ENCODE data around the gene UBE3C.
A peak's percentile ranks its signal among the peaks of the same experiment; 100 is the strongest.

Gene UBE3C

DNA sequence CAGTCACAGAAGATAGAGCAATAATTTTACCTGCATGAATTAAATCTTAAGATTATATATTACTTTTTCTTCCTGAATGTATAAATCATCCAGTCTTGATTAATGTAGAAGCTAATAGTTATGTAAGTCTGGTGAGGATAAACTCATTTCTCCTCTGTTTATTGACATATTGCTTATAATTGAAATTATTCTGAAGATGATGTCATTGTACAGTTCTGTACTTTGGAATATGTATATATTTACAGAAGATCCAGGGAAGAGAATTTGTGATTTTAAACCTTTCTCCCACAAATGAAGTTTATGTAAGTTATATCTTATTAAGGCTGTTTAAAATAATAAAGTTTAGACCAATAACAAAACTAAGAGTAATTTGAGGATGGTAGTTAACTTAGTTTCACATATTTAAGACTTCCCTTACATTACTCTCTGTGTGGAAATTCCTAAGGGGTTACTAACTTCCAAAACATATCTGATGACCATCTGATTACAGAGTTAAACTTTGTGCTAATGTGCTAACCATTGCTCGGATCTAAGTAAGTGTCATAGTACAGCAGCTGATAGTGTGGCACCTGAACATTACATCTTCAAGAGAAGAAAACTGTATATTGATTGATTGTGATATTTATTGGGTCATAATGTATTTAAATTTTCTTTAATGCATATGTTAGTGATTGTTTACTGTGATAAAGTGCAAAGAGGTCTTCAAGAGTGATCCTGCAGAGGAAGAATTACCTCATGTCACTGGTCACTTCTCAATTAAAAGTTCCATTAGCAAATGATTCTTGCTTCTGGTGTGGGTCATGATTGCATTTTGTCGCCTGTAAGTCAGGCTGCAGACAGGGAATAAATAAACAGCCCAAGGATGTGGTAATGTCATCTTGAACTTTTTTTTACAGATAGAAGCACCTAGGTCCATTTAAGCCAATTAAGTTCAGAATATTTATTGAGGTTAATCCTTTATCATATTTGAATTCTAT lies 96.9 kb downstream of the UBE3C start:
- POLR2A ChIA-PET (ENCODE audit: low non-redundant PET): no interaction called here
- DNase-seq (ENCODE audit: low spot score): no peak
- H3K27ac ChIP-seq: no peak overlapping the region
- CTCF ChIA-PET: no interaction called here
- TF ChIP-seq, protein P1, sequence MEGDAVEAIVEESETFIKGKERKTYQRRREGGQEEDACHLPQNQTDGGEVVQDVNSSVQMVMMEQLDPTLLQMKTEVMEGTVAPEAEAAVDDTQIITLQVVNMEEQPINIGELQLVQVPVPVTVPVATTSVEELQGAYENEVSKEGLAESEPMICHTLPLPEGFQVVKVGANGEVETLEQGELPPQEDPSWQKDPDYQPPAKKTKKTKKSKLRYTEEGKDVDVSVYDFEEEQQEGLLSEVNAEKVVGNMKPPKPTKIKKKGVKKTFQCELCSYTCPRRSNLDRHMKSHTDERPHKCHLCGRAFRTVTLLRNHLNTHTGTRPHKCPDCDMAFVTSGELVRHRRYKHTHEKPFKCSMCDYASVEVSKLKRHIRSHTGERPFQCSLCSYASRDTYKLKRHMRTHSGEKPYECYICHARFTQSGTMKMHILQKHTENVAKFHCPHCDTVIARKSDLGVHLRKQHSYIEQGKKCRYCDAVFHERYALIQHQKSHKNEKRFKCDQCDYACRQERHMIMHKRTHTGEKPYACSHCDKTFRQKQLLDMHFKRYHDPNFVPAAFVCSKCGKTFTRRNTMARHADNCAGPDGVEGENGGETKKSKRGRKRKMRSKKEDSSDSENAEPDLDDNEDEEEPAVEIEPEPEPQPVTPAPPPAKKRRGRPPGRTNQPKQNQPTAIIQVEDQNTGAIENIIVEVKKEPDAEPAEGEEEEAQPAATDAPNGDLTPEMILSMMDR (conservative IDR thresholded peaks at IDR 0.05; ENCODE audit: low read depth): no peak

GRCh38 chr7:157238087-157238486 lies 99.4 kb downstream of the UBE3C start:
- POLR2A ChIA-PET (ENCODE audit: low non-redundant PET): interaction anchor here (0.6 kb wide), 1 partner anchor 83 kb away, joined by 12 read pairs; no protein-coding TSS in a partner anchor
- DNase-seq (ENCODE audit: low spot score): no peak

DNA sequence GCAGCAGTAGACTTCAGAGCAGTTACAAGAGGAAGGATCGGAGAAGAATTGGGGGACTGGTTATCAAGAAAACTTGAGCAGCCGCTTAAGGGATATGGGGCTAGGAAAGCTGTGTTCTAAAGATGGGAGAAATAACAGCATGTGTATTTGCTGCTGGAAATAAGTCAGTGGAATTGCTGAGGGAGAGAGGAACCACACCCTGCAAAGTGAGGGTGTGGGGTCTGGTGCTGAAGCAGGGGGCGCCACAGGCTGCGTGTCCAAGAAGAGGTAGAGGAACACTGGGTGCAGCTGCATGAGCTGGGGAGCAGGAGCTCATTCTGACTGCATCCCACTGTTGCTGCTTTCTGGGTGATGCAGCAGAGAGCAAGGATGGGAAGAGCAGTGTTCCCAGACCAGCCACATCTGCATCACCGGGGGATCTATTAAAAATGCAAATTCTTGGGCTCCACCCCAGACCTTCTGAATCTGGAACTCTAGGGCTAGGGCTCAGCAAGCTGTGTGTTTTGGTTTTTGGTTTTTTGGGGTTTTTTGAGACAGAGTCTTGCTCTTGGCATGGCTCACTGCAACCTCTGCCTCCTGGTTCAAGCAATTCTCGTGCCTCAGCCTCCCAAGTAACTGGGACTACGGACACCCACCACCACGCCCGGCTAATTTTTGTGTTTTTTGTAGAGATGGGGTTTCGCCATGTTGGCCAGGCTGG lies 101.0 kb downstream of the UBE3C start:
- TF ChIP-seq, protein P1 (conservative IDR thresholded peaks at IDR 0.05; ENCODE audit: low read depth): no peak
- H3K27ac ChIP-seq: peak overlapping the region; percentile 12; the same call in 1 of the 2 replicates
- no peak for DNase-seq (ENCODE audit: low spot score)
- ChIA-PET POLR2A (ENCODE audit: low non-redundant PET) (no interaction called here), CTCF (interaction anchor here (0.6 kb wide), 1 partner anchor 151 kb away, joined by 3 read pairs; no protein-coding TSS in a partner anchor)

More at GRCh38 chr7:157238087-157238486, 99.4 kb downstream of the UBE3C start:
- TF ChIP-seq, protein P1 (conservative IDR thresholded peaks at IDR 0.05; ENCODE audit: low read depth): no peak
- CTCF ChIA-PET: no interaction called here
- no peak overlapping the region for H3K27ac ChIP-seq

DNA sequence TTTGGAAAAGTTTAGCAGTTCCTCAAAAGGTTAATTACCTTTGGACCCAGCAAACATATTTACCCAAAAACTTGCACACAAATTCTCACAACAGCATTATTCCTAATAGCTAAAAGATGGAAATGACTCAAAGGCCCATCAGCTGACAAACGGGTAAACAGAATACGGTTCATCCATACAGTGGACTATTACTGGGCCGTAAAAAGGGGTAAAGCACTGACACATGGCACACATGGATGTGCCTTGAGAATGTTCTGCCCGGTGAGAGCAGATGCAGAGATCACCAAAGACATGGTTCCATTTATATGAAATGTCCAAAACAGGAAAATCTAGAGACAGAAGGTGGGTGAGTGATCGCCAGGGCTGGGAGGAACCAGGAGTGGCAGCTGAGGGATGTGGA lies 102.9 kb downstream of the UBE3C start:
- TF ChIP-seq, protein P1 (conservative IDR thresholded peaks at IDR 0.05; ENCODE audit: low read depth): no peak
- CTCF ChIA-PET: no interaction called here
- POLR2A ChIA-PET (ENCODE audit: low non-redundant PET): no interaction called here
- no peak overlapping the region for H3K27ac ChIP-seq
- DNase-seq (ENCODE audit: low spot score): no peak

GRCh38 chr7:157244516-157245294 lies 106.0 kb downstream of the UBE3C start:
- H3K27ac ChIP-seq: no peak overlapping the region
- POLR2A ChIA-PET (ENCODE audit: low non-redundant PET): no interaction called here
- DNase-seq (ENCODE audit: low spot score): no peak
- CTCF ChIA-PET: no interaction called here
- TF ChIP-seq, protein P1 (conservative IDR thresholded peaks at IDR 0.05; ENCODE audit: low read depth): no peak

- ChIA-PET POLR2A (ENCODE audit: low non-redundant PET) (no interaction called here), CTCF (interaction anchor here (0.7 kb wide), 1 partner anchor 10 kb away, joined by 8 read pairs; no protein-coding TSS in a partner anchor)
- DNase-seq (ENCODE audit: low spot score): no peak
- TF ChIP-seq, protein P1 (conservative IDR thresholded peaks at IDR 0.05; ENCODE audit: low read depth): no peak
- H3K27ac ChIP-seq: no peak overlapping the region
Measured at GRCh38 chr7:157246052-157246451, 107.3 kb downstream of the UBE3C start.

Data from RWPE1 (cell line).